Right kidney (tissue), 1 donor: ENCODE measurements around the gene KCNK15.

Experiments
- DNase-seq: peaks from one replicate; pipeline ENCODE4 v3.0.0-alpha.2; 2016

Gene KCNK15

GRCh38 chr20:44715499-44716308 lies 30.0 kb upstream of the KCNK15 start:
- DNase-seq = no peak

GRCh38 chr20:44716309-44717106 lies 29.2 kb upstream of the KCNK15 start:
- no peak for DNase-seq

DNA sequence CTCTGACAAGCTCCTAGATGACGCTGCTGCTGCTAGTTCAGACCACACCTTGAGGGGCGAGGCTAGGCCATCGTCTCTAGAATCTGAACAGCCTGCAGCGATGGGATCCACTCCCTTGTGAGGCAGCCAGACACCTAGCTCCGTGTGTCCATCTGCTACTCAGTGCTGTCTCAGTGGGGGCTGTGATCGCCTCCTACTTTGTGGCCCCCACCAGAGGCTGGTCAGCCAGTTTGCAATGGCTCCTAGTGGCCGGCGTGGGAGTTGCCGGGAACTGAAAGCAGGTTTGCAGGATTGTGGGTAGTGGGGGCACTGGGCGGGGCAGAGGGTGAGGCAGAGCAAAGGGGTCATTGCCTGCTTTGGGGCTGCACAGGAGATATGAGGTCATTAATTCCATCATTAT lies 27.7 kb upstream of the KCNK15 start:
- DNase-seq = no peak

- no peak for DNase-seq
Measured at GRCh38 chr20:44719841-44720240, 25.8 kb upstream of the KCNK15 start.

- no peak for DNase-seq
Measured at GRCh38 chr20:44720621-44720996, 25.1 kb upstream of the KCNK15 start.

DNA sequence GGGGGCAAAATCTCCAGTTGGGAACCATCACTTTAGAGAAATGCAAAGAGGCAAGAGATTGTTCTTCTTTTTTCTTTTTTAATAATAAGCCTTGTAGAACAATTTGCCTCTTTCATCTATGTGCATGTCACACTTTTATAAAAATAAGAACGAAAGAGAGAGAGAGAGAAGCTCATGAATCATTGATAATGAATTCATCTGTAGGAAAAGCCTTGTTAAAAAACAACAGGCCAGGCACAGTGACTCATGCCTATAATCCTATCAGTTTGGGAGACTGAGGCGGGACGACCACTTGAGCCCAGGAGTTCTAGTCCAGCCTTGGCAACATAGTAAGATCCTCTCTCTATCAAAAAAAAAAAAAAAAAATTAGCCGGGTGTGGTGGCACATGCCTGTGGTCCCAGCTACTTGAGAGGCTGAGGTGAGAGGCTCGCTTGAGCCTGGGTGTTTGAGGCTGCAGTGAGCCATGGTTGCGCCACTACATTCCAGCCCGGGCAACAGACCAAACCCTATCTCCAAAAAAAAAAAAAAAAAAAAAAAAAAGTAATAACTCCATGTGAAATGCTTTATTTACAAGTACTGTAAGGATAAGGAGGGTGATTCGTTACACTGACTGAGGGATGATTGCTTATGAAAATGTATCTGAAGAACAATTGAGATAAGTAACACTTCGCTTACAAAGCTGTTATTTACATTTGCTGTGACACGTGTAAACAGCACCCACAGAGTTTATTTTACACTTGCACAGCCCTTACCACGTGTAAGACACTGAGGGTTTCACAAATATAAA lies 24.5 kb upstream of the KCNK15 start:
- DNase-seq = no peak

GRCh38 chr20:44721785-44722054 lies 23.9 kb upstream of the KCNK15 start:
- no peak for DNase-seq

DNA sequence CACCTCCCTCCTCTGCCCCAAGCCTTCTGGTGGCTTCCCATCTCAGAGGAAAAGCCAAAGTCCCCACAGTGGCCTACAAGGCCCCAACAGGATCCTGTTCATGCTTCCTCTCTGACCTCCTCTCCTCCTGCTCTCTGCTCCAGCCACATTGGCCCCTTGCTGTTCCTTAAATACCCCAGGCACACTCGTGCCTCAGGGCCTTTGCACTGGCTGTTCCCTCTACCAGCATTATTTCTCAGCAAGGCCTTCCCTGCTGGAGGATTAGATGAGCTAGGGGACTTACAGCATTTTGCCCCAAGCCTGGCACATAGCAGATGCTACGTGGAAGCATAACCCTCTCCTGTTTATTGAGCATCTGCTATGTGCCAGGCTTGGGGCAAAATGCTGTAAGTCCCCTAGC lies 22.7 kb upstream of the KCNK15 start:
- DNase-seq = no peak

GRCh38 chr20:44723391-44723790 lies 22.3 kb upstream of the KCNK15 start:
- DNase-seq = no peak

- no peak for DNase-seq
Measured at GRCh38 chr20:44723798-44724362, 21.8 kb upstream of the KCNK15 start.

GRCh38 chr20:44724423-44725091 lies 21.1 kb upstream of the KCNK15 start:
- DNase-seq = no peak

- DNase-seq = no peak
Measured at GRCh38 chr20:44725837-44726236, 19.8 kb upstream of the KCNK15 start.

GRCh38 chr20:44727039-44727438 lies 18.6 kb upstream of the KCNK15 start:
- DNase-seq = no peak

GRCh38 chr20:44727651-44728050 lies 18.0 kb upstream of the KCNK15 start:
- DNase-seq = no peak

DNA sequence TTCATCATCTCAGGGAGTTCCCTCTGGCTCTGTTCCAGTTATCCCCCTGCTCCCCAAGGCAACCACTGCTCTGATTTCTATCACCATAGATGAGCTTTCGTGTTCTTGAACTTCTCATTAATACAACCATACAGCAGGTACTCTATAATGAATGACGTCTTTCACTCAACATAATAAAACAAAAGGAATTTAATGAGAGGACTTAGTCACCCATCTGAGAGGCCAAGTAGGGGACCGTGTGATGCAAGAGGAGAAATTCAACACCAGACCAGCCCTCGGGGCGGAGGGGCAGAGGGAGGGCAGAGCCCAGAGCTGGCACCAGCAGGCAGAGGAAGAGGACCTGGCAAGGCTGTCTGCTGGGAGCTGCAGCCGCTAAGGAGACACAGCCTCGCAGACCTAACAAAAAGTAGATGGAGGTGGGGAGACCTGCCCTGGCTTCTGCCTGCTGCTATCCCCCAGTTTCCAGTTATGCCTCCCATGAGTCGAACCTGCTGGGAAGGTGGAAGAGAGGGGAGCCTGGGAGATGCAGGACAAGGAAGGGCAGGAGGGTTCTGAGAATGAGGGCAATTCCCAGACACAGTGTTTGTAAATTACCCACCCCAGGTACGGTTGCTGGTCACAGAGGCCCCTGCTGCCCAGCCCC lies 16.7 kb upstream of the KCNK15 start:
- peak; percentile 43 for DNase-seq

DNA sequence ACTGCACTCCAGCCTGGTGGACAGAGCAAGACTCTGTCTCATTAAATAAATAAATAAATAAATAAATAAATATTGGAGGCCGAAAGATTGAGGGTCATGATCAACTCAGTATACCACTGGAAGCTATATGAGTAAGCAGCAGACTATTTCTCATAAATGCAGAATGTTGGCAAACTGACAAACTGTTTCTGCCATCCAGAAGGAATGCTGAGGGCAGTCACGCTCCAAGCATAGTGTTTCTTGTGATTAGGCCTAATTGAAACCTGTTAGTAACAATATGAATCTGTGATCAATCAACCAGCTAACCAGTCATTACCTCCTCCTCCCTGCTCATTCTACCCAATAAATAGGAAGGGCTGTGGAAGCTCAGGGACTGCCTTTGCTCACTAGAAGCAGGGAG lies 15.2 kb upstream of the KCNK15 start:
- DNase-seq = no peak

DNA sequence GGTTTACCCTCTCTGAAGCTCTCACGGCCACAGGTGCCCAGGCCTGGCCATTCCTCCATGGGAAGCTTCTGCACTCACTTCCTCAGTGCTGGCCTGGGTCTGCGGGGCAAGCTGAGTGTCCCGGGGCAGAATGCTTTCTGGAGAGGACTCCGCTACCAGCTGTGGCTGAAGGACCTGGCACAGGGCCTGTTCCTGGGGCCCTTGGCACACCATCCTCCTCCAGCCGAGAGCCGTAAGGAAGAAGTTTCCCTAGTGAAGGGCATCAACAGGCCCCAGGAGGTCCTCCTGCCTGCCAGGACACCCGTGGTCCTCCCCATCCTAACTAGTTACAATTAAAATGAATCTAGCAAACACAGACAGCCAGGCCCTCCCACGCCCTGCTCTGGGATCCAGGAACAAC lies 14.0 kb upstream of the KCNK15 start:
- no peak for DNase-seq

DNA sequence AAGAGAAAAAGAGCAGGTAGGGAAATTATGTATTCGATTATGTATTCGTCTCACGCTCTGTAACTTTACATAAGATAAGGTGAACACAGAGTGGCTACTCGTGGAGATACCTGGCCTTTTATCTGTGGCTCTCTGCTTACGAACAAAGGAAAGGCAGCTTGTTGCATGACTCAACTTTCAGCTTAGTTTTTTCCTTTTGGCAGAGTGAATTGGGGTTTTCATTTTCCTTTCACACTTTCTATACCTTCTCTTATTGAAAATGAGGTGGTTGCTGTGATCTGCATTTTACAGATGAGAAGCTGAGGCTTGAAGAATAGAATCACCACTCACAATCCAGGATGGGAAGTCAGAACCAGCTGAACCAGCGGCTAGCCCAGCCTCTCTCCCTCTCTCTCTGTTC lies 13.3 kb upstream of the KCNK15 start:
- no peak for DNase-seq

DNA sequence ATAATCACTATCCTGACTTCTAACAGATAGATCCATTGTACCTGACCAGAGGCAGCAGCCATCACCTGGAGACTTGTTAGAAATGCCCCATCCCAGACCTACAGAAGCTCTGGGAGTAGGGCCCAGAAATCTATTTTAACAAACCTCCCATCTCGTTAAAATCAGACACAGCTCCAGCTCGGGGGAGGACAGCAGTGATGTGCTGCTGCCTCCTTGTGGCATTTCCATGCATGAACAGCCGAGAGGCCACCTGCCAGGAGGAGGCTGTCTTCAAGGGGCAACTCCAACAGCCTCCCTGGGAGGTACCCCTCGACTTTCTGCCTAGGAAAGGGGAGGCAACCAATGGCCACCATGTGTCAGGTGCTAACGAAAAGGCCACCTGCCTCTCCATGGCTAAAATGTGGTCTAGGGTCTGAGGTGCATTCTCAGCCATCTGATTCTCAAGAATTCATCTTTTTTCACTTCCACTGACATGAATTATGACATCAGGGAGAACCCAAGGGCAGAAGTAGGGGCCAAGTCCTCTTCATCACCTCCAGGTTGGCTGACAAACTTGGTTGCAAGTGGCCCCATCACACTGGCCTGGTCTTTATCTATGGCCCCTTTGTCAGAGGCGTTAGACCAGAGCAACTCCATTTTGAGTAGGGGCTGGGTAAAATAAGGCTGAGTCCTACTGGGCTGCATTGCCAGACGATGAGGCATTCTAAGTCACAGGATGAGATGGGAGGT lies 12.2 kb upstream of the KCNK15 start:
- peak; percentile 31 for DNase-seq

DNA sequence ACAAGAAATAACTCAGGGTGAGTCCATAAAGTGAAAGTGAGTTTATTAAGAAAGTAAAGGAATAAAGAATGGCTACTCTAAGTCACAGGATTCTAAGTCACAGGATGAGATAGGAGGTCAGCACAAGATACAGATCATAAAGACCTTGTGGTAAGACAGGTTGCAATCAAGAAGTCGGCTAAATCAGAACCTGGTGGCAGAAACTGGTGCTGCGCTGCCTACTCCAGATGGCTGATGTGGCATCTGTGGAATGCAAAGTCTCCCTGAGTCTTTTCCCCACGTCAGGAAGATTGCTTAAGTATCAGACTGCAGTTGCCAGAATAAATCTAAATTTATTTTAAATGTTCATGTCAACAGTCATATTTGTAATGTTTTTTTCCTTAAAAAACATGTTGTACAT lies 10.7 kb upstream of the KCNK15 start:
- no peak for DNase-seq

- no peak for DNase-seq
Measured at GRCh38 chr20:44735816-44736169, 9.9 kb upstream of the KCNK15 start.
